ENCODE data around the gene POLR2L. TPM values are rescaled to one million over a fixed set of nuclear protein-coding genes. Genes with fewer than 3 reads are reported as not detected.

Gene POLR2L
- total RNA-seq, 1 experiment from 2014 or later, result 673 TPM

- DNase-seq (ENCODE audit: low read depth, low spot score), result no peak
- POLR2A ChIA-PET, result no interaction called here
- CTCF ChIA-PET, result no interaction called here
Observed at GRCh38 chr11:873706-874105, 31.4 kb upstream of the POLR2L start.

GRCh38 chr11:872799-873198, 30.5 kb upstream of the POLR2L start:
- in situ Hi-C loops (cut with HindIII; ENCODE audit: low pct_unique_long_range_greater_than_20kb, low sequenced_read_pairs) (no loop called here), intact Hi-C loops (cut with micrococcal nuclease; ENCODE audit: unreplicated experiment) (no loop called here)
- no peak overlapping the region for H3K4me3 ChIP-seq (ENCODE audit: low read depth in 2 of 2, low read length in 2 of 2)
- no peak for DNase-seq (ENCODE audit: low read depth, low spot score)
- H3K36me3 ChIP-seq (ENCODE audit: control insufficient read depth, insufficient read depth, low read length), result no peaks in the 10 kb centered on the region
- CTCF ChIA-PET, result no interaction called here
- H3K27me3 ChIP-seq (ENCODE audit: control insufficient read depth, insufficient read depth, low read length), result no peaks in the 10 kb centered on the region
- no peak overlapping the region for H3K27ac ChIP-seq (ENCODE audit: low read length)
- POLR2A ChIA-PET, result no interaction called here
- no TSS peak for BruUV-seq (replicated peaks)
- no peak for ATAC-seq
- TF ChIP-seq CTCF (IDR thresholded peaks at IDR 0.05) (no peak), TCF7L2 (IDR thresholded peaks at IDR 0.05; ENCODE audit: low read depth, low read length) (no peak), REST (IDR thresholded peaks at IDR 0.05; ENCODE audit: insufficient read depth in 1 of 2, low read depth in 2 of 2, low read length in 1 of 2) (no peak), SIN3A (IDR thresholded peaks at IDR 0.05; ENCODE audit: borderline replicate concordance, insufficient read depth, low read depth, low read length) (no peak)
- no peaks in the 10 kb centered on the region for H3K9me3 ChIP-seq (ENCODE audit: control insufficient read depth, insufficient read depth, low read depth, low read length)
- peaks cover 6% of the 10 kb centered on the region; the same call in 1 of the 2 replicates for H3K4me1 ChIP-seq (ENCODE audit: control insufficient read depth, insufficient read depth, low read length)

More at GRCh38 chr11:873706-874105, 31.4 kb upstream of the POLR2L start:
- H3K4me3 ChIP-seq (ENCODE audit: low read depth in 2 of 2, low read length in 2 of 2), result no peak overlapping the region
- H3K4me1 ChIP-seq (ENCODE audit: control insufficient read depth, insufficient read depth, low read length), result 0 out of 2 replicates have a peak, but pooled peaks cover 3% of the 10 kb centered on the region
- TF ChIP-seq CTCF (IDR thresholded peaks at IDR 0.05) (no peak), REST (IDR thresholded peaks at IDR 0.05; ENCODE audit: insufficient read depth in 1 of 2, low read depth in 2 of 2, low read length in 1 of 2) (no peak), TCF7L2 (IDR thresholded peaks at IDR 0.05; ENCODE audit: low read depth, low read length) (no peak), POLR2AphosphoS5 (IDR thresholded peaks at IDR 0.05; ENCODE audit: low read depth, low read length) (no peak), SIN3A (IDR thresholded peaks at IDR 0.05; ENCODE audit: borderline replicate concordance, insufficient read depth, low read depth, low read length) (no peak)
- no peak for ATAC-seq
- intact Hi-C loops (cut with micrococcal nuclease; ENCODE audit: unreplicated experiment), result no loop called here
- H3K9me3 ChIP-seq (ENCODE audit: control insufficient read depth, insufficient read depth, low read depth, low read length), result no peaks in the 10 kb centered on the region
- no peak overlapping the region for H3K27ac ChIP-seq (ENCODE audit: low read length)
- H3K36me3 ChIP-seq (ENCODE audit: control insufficient read depth, insufficient read depth, low read length), result no peaks in the 10 kb centered on the region
- in situ Hi-C loops (cut with HindIII; ENCODE audit: low pct_unique_long_range_greater_than_20kb, low sequenced_read_pairs), result no loop called here
- BruUV-seq (replicated peaks), result no TSS peak
- no peaks in the 10 kb centered on the region for H3K27me3 ChIP-seq (ENCODE audit: control insufficient read depth, insufficient read depth, low read length)
